GM19324 (cell line): ENCODE results near the gene ASTN2.
A peak's percentile ranks its signal among the peaks of the same experiment; 100 is the strongest.
"Not testable (repeated sequence)": the region's sequence is repeated elsewhere in the genome, so short reads cannot be mapped to it uniquely, and the experiment has no call there.

Source experiments
- ATAC-seq: cut with Tn5 transposase; IDR thresholded peaks from one replicate; pipeline ENCODE4 v1.9.1; 2021; ENCODE audit warnings: mild to moderate bottlenecking, moderate library complexity; ENCODE audit not compliant: unreplicated experiment, low FRiP score

Gene ASTN2

GRCh38 chr9:116464987-116465571 is 949.8 kb downstream of the ASTN2 start:
- ATAC-seq = no peak

- ATAC-seq = no peak
These were observed 950.4 kb downstream of the ASTN2 start for GRCh38 chr9:116464423-116464822.

- no peak for ATAC-seq
These were observed 953.2 kb downstream of the ASTN2 start for GRCh38 chr9:116461632-116462031.

DNA sequence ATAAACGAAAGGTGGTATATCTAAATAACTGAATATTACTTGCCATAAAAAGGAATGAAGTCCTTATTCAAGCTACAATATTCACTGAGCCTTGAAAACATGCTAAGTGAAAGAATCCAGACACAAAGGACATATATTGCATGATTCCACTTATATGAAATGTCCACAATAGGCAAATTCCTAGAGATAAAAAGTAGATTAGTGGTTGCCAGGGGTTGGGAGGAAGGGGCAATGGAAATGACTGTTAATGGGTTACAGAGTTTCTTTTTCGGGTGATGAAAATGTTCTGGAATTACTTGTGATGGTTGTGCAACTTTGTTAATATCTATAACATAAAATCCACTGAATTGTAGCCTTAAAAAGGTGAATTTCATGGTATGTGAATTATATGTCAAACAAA is 954.8 kb downstream of the ASTN2 start:
- ATAC-seq = no peak

- no peak for ATAC-seq
These were observed 955.3 kb downstream of the ASTN2 start for GRCh38 chr9:116459576-116459975.

GRCh38 chr9:116456490-116457088 is 958.3 kb downstream of the ASTN2 start:
- no peak for ATAC-seq

DNA sequence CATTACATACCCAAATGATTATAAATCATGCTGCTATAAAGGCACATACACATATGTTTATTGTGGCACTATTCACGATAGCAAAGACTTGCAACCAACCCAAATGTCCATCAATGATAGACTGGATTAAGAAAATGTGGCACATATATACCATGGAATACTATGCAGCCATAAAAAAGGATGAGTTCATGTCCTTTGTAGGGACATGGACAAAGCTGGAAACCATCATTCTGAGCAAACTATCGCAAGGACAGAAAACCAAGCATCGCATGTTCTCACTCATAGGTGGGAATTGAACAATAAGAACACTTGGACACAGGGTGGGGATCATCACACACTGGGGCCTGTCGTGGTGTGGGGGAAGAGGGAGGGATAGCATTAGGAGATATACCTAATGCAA is 960.3 kb downstream of the ASTN2 start:
- not testable (repeated sequence) for ATAC-seq

GRCh38 chr9:116453785-116454184 is 961.1 kb downstream of the ASTN2 start:
- no peak for ATAC-seq

DNA sequence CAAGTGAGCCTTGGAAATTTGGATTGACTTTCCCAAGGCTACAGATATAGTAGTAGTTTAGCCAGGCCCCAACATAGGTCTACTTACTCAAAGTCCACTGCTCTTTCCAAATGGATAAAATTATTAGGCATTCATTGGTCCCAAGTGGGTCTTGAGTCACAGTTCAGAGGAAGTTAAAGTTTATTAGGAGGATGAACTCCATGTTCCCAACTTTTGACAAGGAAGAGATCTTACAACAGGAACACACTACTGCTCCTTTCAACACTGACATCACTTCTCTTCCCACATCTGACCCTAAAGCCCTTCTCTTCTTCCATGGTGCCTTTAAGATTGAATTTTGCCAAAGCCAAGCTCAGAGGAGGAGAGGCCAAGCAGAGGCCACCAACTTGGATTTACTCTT is 962.2 kb downstream of the ASTN2 start:
- ATAC-seq = no peak

DNA sequence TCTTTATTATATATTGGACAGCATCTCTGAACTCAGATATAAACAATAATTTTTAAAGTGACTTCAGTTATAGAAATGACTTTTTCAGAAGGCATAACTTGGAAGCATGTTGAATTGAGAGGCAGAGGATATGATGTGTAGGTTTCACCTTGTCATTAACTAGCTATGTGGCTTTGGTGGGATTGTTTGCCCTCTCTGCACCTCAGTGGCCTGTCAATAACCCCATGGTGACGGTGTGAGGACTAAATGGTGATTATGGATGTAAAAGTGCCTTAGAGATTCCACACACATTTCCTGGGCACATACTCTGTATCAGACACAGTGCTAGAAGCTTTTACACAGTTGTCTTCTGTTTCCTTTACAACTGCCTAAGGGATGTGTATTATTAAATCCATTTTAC is 962.6 kb downstream of the ASTN2 start:
- no peak for ATAC-seq

- no peak for ATAC-seq
These were observed 963.2 kb downstream of the ASTN2 start for GRCh38 chr9:116451500-116452115.

- peak; percentile 58 for ATAC-seq
These were observed 964.3 kb downstream of the ASTN2 start for GRCh38 chr9:116450378-116451139.

GRCh38 chr9:116449949-116450348 is 964.9 kb downstream of the ASTN2 start:
- no peak for ATAC-seq

DNA sequence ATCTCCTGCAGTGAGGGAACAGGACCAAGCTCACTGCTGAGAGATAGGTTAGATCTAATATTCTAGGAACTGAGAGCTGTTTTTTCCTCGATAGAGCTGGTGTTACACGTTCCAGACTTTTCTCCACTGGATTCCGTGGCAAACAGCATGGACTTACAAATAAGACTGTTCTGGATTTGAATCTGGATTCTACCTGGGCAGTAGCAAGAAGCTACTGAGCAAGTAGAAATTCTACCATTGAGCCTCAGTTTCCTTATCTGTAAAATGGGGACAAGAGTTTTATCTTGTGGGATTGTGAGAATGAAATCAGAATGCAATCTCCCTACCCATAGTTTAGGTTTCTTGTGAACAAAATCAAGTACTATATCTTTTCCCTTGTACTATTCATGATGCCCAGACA is 966.4 kb downstream of the ASTN2 start:
- no peak for ATAC-seq

- ATAC-seq = no peak
These were observed 966.9 kb downstream of the ASTN2 start for GRCh38 chr9:116447934-116448333.

DNA sequence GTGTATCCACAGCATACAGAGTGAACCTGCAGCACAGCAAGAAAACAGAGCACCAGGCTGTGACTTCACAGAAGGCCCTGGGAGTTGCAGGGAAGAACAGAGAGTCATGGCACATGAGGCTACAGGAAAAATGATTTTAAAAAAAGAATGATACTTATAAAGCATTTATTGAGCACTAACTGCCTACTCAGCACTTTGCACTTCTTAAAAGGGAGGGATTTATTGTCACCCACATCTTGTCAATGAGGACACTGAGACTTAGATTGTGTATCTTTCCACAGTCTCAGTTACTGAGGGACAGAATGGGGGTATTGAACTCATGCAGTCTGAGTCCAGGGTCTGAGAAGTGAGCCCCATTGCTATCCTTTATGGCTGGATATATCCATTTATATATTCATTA is 972.3 kb downstream of the ASTN2 start:
- no peak for ATAC-seq

- no peak for ATAC-seq
These were observed 977.2 kb downstream of the ASTN2 start for GRCh38 chr9:116437411-116438370.

- no peak for ATAC-seq
These were observed 978.7 kb downstream of the ASTN2 start for GRCh38 chr9:116436121-116436520.

DNA sequence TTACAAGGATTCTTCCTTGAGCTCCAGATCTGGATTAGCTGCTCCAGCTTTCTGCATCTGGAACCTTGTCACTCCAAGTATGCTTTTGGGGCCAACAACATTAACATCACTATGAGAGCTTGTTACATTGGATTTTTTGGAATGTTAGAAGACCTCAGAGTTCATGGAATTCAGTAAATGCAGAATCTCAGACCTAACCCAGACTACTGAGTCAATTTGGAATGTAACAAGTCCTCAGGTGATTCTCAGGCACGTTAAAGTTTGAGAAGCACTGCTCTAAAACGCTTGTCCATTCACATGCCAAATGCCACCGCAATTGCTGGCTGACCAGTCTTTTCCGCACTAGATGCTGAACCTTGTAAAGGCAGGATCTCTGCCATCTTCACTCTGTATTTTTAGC is 979.2 kb downstream of the ASTN2 start:
- ATAC-seq = no peak

DNA sequence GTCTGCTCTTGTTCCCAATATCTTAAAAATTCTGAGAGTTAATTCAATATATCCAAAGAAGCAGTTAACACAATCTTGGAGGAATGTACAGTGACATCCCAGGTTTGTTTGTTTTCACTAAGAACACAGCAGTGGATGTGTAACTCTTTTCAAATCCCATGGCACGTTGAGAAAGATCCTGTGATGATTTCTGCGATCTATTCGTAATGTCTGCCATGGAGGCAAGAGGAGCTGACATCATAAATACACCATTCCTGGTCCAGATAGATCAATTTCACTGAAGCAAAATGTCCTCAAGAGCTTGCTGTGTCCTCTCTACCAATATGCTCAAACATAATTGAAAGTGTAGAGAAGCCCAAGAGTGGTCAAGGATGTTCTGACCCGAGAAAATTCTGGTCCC is 980.5 kb downstream of the ASTN2 start:
- no peak for ATAC-seq
